ENCODE data around the gene EVL. TPM values are rescaled to one million over a fixed set of nuclear protein-coding genes. Genes with fewer than 3 reads are reported as not detected.
A peak's percentile ranks its signal among the peaks of the same experiment; 100 is the strongest.

EVL gene
- total RNA-seq, 2 experiments from 2014 or later = 660 to 678 TPM

DNA sequence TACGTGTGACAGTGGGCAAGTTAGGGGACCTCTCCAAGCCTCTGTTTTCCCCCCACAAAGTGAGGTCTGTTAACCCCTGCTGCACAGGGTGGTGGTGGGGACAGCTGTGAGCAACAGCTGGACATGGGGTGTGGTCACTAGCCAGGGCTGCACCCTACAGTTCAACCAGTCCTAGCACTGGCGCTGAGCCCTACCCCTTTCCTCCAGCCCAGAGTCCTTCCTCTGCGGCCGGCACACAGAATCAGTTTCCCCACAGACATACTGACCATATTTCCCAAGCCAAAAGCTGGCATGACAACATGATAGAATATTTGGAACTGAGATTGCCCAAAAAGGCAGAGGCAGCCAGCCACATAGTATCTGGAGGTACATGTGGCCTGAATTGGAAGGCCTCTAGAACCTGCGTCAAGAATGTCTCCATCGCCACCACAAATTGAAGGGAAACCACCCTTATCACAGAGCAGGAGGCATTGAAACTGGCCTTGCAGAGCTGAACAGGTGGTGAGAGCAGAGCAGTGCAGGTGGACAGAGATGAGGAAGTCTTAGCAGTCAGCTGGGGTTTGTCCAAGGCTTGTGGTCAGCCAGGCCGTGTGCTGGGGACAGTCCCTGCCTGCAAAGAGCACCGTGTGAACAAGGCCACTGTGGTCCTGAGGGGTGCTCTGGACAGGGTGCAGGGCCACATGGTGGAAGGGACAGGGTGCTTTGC is 73.0 kb downstream of the EVL start:
- POLR2A ChIA-PET = interaction anchor here (0.9 kb wide), 1 partner anchor 17 kb away, joined by 3 read pairs; no protein-coding TSS in a partner anchor
- no peak overlapping the region for H3K4me3 ChIP-seq (ENCODE audit: low read length)
- H3K36me3 ChIP-seq (ENCODE audit: insufficient read depth, low read length) = peaks cover 100% of the 10 kb centered on the region
- CTCF ChIA-PET = no interaction called here
- Mint-ChIP-seq H3K9me3 (no peaks in the 10 kb centered on the region), H3K4me1 (ENCODE audit: low read depth) (no peaks in the 10 kb centered on the region), H3K4me3 (no peak overlapping the region), H3K27ac (peak overlapping the region; percentile 20), H3K36me3 (ENCODE audit: low read depth) (peaks cover 92% of the 10 kb centered on the region), H3K27me3 (no peaks in the 10 kb centered on the region)
- DNase-seq (no peak), ATAC-seq (ENCODE audit: poor library complexity) (no peak)
- H3K27ac ChIP-seq (ENCODE audit: low read depth in 1 of 2, low read length in 2 of 2) = no peak overlapping the region
- no peaks in the 10 kb centered on the region for H3K27me3 ChIP-seq (ENCODE audit: control insufficient read depth in 1 of 2, insufficient read depth in 2 of 2, low read length in 2 of 2)
- H3K4me1 ChIP-seq (ENCODE audit: insufficient read depth, low read length) = peaks cover 19% of the 10 kb centered on the region
- TF ChIP-seq, protein P1, sequence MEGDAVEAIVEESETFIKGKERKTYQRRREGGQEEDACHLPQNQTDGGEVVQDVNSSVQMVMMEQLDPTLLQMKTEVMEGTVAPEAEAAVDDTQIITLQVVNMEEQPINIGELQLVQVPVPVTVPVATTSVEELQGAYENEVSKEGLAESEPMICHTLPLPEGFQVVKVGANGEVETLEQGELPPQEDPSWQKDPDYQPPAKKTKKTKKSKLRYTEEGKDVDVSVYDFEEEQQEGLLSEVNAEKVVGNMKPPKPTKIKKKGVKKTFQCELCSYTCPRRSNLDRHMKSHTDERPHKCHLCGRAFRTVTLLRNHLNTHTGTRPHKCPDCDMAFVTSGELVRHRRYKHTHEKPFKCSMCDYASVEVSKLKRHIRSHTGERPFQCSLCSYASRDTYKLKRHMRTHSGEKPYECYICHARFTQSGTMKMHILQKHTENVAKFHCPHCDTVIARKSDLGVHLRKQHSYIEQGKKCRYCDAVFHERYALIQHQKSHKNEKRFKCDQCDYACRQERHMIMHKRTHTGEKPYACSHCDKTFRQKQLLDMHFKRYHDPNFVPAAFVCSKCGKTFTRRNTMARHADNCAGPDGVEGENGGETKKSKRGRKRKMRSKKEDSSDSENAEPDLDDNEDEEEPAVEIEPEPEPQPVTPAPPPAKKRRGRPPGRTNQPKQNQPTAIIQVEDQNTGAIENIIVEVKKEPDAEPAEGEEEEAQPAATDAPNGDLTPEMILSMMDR (IDR thresholded peaks at IDR 0.05) = no peak
- no peaks in the 10 kb centered on the region for H3K9me3 ChIP-seq (ENCODE audit: control insufficient read depth in 1 of 2, insufficient read depth in 1 of 2, low read length in 2 of 2)
- intact Hi-C loops (cut with DNase I, micrococcal nuclease) = no loop called here

GRCh38 chr14:100138955-100139354 is 73.7 kb downstream of the EVL start:
- Histone ChIP-seq H3K4me1 (ENCODE audit: insufficient read depth, low read length) (peaks cover 19% of the 10 kb centered on the region), H3K9me3 (ENCODE audit: control insufficient read depth in 1 of 2, insufficient read depth in 1 of 2, low read length in 2 of 2) (no peaks in the 10 kb centered on the region), H3K27me3 (ENCODE audit: control insufficient read depth in 1 of 2, insufficient read depth in 2 of 2, low read length in 2 of 2) (no peaks in the 10 kb centered on the region), H3K36me3 (ENCODE audit: insufficient read depth, low read length) (peaks cover 100% of the 10 kb centered on the region), H3K27ac (ENCODE audit: low read depth in 1 of 2, low read length in 2 of 2) (no peak overlapping the region), H3K4me3 (ENCODE audit: low read length) (no peak overlapping the region)
- ChIA-PET POLR2A (interaction anchor here (0.9 kb wide), 1 partner anchor 18 kb away, joined by 3 read pairs; no protein-coding TSS in a partner anchor), CTCF (no interaction called here)
- Mint-ChIP-seq H3K4me1 (ENCODE audit: low read depth) (no peaks in the 10 kb centered on the region), H3K27ac (peak overlapping the region; percentile 39), H3K36me3 (ENCODE audit: low read depth) (peaks cover 90% of the 10 kb centered on the region), H3K9me3 (no peaks in the 10 kb centered on the region), H3K27me3 (no peaks in the 10 kb centered on the region), H3K4me3 (no peak overlapping the region)
- intact Hi-C loops (cut with DNase I, micrococcal nuclease) = no loop called here
- ATAC-seq (ENCODE audit: poor library complexity) = no peak
- TF ChIP-seq, protein P1 (IDR thresholded peaks at IDR 0.05) = no peak
- no peak for DNase-seq

GRCh38 chr14:100140452-100141078 is 75.3 kb downstream of the EVL start:
- CTCF ChIA-PET = interaction anchor here (0.7 to 1.0 kb wide), 2 partner anchors 24 to 32 kb away, joined by 3 read pairs; no protein-coding TSS in a partner anchor

More at GRCh38 chr14:100140452-100141078, 75.3 kb downstream of the EVL start:
- H3K9me3 ChIP-seq (ENCODE audit: control insufficient read depth in 1 of 2, insufficient read depth in 1 of 2, low read length in 2 of 2) = no peaks in the 10 kb centered on the region
- Mint-ChIP-seq H3K4me1 (ENCODE audit: low read depth) (no peaks in the 10 kb centered on the region), H3K27me3 (no peaks in the 10 kb centered on the region), H3K4me3 (no peak overlapping the region), H3K36me3 (ENCODE audit: low read depth) (peaks cover 76% of the 10 kb centered on the region), H3K9me3 (no peaks in the 10 kb centered on the region), H3K27ac (peak overlapping the region; percentile 20)
- H3K27me3 ChIP-seq (ENCODE audit: control insufficient read depth in 1 of 2, insufficient read depth in 2 of 2, low read length in 2 of 2) = no peaks in the 10 kb centered on the region
- no peak overlapping the region for H3K27ac ChIP-seq (ENCODE audit: low read depth in 1 of 2, low read length in 2 of 2)
- ATAC-seq (ENCODE audit: poor library complexity) = no peak
- peaks cover 90% of the 10 kb centered on the region for H3K36me3 ChIP-seq (ENCODE audit: insufficient read depth, low read length)
- H3K4me1 ChIP-seq (ENCODE audit: insufficient read depth, low read length) = peaks cover 21% of the 10 kb centered on the region
- no peak for DNase-seq
- TF ChIP-seq, protein P1 (IDR thresholded peaks at IDR 0.05) = no peak
- POLR2A ChIA-PET = no interaction called here
- H3K4me3 ChIP-seq (ENCODE audit: low read length) = no peak overlapping the region
- intact Hi-C loops (cut with DNase I, micrococcal nuclease) = no loop called here
